ENCODE data around the gene ETNK2. TPM values are rescaled to one million over a fixed set of nuclear protein-coding genes. Genes with fewer than 3 reads are reported as not detected.

ETNK2 gene
- polyA plus RNA-seq, 2 of the 4 experiments (the other 2 are of a cell fraction) = 3.4 to 5.2 TPM

DNA sequence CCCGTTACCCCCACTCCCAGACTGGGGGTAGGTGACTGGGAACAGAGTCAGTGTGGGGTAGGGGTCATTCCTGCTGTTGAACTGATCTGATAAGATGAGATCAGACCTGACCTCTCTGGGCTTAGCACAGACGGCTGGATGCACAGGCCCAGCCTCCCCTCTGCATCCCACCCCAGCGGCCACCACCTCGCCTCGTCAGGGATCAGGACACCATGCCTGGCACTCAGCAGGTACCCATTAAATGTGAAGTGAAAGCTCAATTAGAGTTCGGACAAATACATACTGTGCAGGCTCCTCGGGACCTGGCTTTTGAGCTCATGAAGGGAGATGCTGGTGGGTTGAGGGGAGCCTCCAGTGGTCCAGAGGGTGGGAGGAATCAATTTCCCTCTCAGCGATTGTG lies 63.2 kb downstream of the ETNK2 start:
- 87% methylated on average over 3 of the region's 8 CpGs for WGBS (ENCODE audit: missing lambda C conversion rate)
- no peak for ATAC-seq
- Histone ChIP-seq H3K4me1 (peaks cover 33% of the 10 kb centered on the region), H3K4me3 (no peak overlapping the region), H3K4me2 (no peak overlapping the region), H3K27ac (peak overlapping the region in 1 of 2 experiments; percentile 30; a peak in 1 of 6 replicates), H3K9me3 (no peaks in the 10 kb centered on the region)
- ChIA-PET CTCF (interaction anchor here (1.7 to 2.5 kb wide), 2 partner anchors 16 to 217 kb away, joined by 3 to 9 read pairs; partner anchors contain the start of gene SOX13), POLR2A (no interaction called here)
- FAIRE-seq = no peak
- no peak for TF ChIP-seq NR3C1 (IDR thresholded peaks at IDR 0.05)
- no peak for TF ChIP-seq ZC3H11A (IDR thresholded peaks at IDR 0.05)
- no peak for TF ChIP-seq ESRRA (IDR thresholded peaks at IDR 0.05; ENCODE audit: borderline replicate concordance, low read length)
- TF ChIP-seq BHLHE40 (IDR thresholded peaks at IDR 0.05; ENCODE audit: low read depth, low read length) = no peak
- TF ChIP-seq PHF8 (IDR thresholded peaks at IDR 0.05; ENCODE audit: borderline replicate concordance, low read depth) = no peak
- TF ChIP-seq JUN (IDR thresholded peaks at IDR 0.05) = no peak
- TF ChIP-seq TFCP2L1 (CRISPR knock-in tag; IDR thresholded peaks at IDR 0.05) = no peak
- TF ChIP-seq, protein P1, sequence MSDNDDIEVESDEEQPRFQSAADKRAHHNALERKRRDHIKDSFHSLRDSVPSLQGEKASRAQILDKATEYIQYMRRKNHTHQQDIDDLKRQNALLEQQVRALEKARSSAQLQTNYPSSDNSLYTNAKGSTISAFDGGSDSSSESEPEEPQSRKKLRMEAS (IDR thresholded peaks at IDR 0.05) = no peak
- no peak for TF ChIP-seq CHD4 (IDR thresholded peaks at IDR 0.05; ENCODE audit: borderline replicate concordance)
- no peak for TF ChIP-seq CBX2 (IDR thresholded peaks at IDR 0.05; ENCODE audit: borderline replicate concordance, low read depth)
- TF ChIP-seq JUNB (IDR thresholded peaks at IDR 0.05) = no peak
- TF ChIP-seq EP300 (IDR thresholded peaks at IDR 0.05) = no peak
- TF ChIP-seq RFX5 (IDR thresholded peaks at IDR 0.05) = no peak
- no peak for TF ChIP-seq MAFK (IDR thresholded peaks at IDR 0.05; ENCODE audit: partially characterized antibody)
- no peak for TF ChIP-seq CTCF (IDR thresholded peaks at IDR 0.05)
- DNase-seq (ENCODE audit: low read depth in 1 of 2, low spot score in 1 of 2) = no peak

- Histone ChIP-seq H3K4me1 (peaks cover 30% of the 10 kb centered on the region), H3K4me2 (no peak overlapping the region), H3K4me3 (no peak overlapping the region), H3K9me3 (no peaks in the 10 kb centered on the region), H3K27ac (no peak overlapping the region; a peak in 1 of 6 replicates)
- ChIA-PET CTCF (interaction anchor here (2.5 kb wide), 1 partner anchor 217 kb away, joined by 9 read pairs; no protein-coding TSS in a partner anchor), POLR2A (no interaction called here)
- ATAC-seq = no peak
- TF ChIP-seq RARB (CRISPR knock-in tag; IDR thresholded peaks at IDR 0.05) (no peak), CEBPB (IDR thresholded peaks at IDR 0.05) (no peak), CBX2 (IDR thresholded peaks at IDR 0.05; ENCODE audit: borderline replicate concordance, low read depth) (no peak), BHLHE40 (IDR thresholded peaks at IDR 0.05; ENCODE audit: low read depth, low read length) (no peak), ZFP36 (IDR thresholded peaks at IDR 0.05; ENCODE audit: borderline replicate concordance, partially characterized antibody) (no peak), FOSB (CRISPR knock-in tag; IDR thresholded peaks at IDR 0.05) (no peak), EHF (CRISPR knock-in tag; IDR thresholded peaks at IDR 0.05) (no peak), CHD2 (IDR thresholded peaks at IDR 0.05; ENCODE audit: low read length, partially characterized antibody) (no peak), ZC3H11A (IDR thresholded peaks at IDR 0.05) (no peak), BCL3 (IDR thresholded peaks at IDR 0.05) (no peak), SMC3 (IDR thresholded peaks at IDR 0.05) (no peak), EHMT2 (IDR thresholded peaks at IDR 0.05; ENCODE audit: low read depth) (no peak), FOXS1 (CRISPR knock-in tag; IDR thresholded peaks at IDR 0.05) (no peak), MYC (IDR thresholded peaks at IDR 0.05; ENCODE audit: borderline replicate concordance, low read length) (no peak), CTCF (IDR thresholded peaks at IDR 0.05) (no peak), MAFK (IDR thresholded peaks at IDR 0.05; ENCODE audit: partially characterized antibody) (no peak)
- FAIRE-seq = no peak
- 83% methylated on average over 7 of the region's 7 CpGs for WGBS (ENCODE audit: missing lambda C conversion rate)
- DNase-seq (ENCODE audit: low read depth in 1 of 2, low spot score in 1 of 2) = no peak
Observed at GRCh38 chr1:204087893-204088528, 63.8 kb downstream of the ETNK2 start.

Measured in A549 (cell line).